Naive B cell (primary cell): ENCODE data around the gene SURF2. TPM values are rescaled to one million over a fixed set of nuclear protein-coding genes. Genes with fewer than 3 reads are reported as not detected.
"Not testable (repeated sequence)": the region's sequence is repeated elsewhere in the genome, so short reads cannot be mapped to it uniquely, and the experiment has no call there.

Experiments used
- ATAC-seq, 2 donors: fragments of 150-1000 bp; cut with Tn5 transposase; 2 replicates each; pipeline ENCODE4 v1.10.0; 2021; ENCODE audit warnings: low read depth in 2 of 2, mild to moderate bottlenecking in 2 of 2, moderate library complexity in 2 of 2
- DNase-seq: peaks from one replicate; pipeline ENCODE4 v3.0.0; 2022
- H3K27ac Mint-ChIP-seq, 6 donors: one replicate each; pipeline ENCODE4 v1.8.0; 2020 to 2022; ENCODE audit warnings: mild to moderate bottlenecking in 6 of 6, mixed read lengths in 6 of 6, moderate library complexity in 5 of 6, inconsistent platforms in 2 of 6
- H3K27me3 Mint-ChIP-seq, 3 donors: one replicate each; pipeline ENCODE4 v1.8.0; 2021 to 2022; ENCODE audit warnings: mixed read lengths in 3 of 3, mild to moderate bottlenecking in 1 of 3
- H3K36me3 Mint-ChIP-seq, 2 donors: one replicate each; pipeline ENCODE4 v1.8.0; 2020 to 2022; ENCODE audit warnings: mixed read lengths in 2 of 2, inconsistent platforms in 1 of 2, mild to moderate bottlenecking in 1 of 2
- H3K4me1 Mint-ChIP-seq, 3 donors: one replicate each; pipeline ENCODE4 v1.8.0; 2020 to 2022; ENCODE audit warnings: mixed read lengths in 3 of 3, inconsistent platforms in 1 of 3, mild to moderate bottlenecking in 1 of 3, moderate library complexity in 1 of 3
- H3K4me3 Mint-ChIP-seq, 8 donors: one replicate each; pipeline ENCODE4 v1.8.0; 2020 to 2022; ENCODE audit warnings: mild to moderate bottlenecking in 8 of 8, mixed read lengths in 8 of 8, moderate library complexity in 8 of 8, inconsistent platforms in 2 of 8
- H3K9me3 Mint-ChIP-seq, 7 donors: one replicate each; pipeline ENCODE4 v1.8.0; 2020 to 2022; ENCODE audit warnings: mixed read lengths in 7 of 7, mild to moderate bottlenecking in 5 of 7, inconsistent platforms in 2 of 7, moderate library complexity in 1 of 7
- polyA plus RNA-seq, 6 donors: library from polyadenylated mRNA; unstranded; fragments of 300-500 nt; fragmentation: Illumina TruSeq; gene quantifications; one replicate each; pipeline ENCODE4 v1.2.3, GENCODE V29; 2021; ENCODE audit warnings: low read depth in 6 of 6

Gene SURF2
- 10 to 100 TPM; 21.6 to 40.5 (median 28.1) TPM for polyA plus RNA-seq

DNA sequence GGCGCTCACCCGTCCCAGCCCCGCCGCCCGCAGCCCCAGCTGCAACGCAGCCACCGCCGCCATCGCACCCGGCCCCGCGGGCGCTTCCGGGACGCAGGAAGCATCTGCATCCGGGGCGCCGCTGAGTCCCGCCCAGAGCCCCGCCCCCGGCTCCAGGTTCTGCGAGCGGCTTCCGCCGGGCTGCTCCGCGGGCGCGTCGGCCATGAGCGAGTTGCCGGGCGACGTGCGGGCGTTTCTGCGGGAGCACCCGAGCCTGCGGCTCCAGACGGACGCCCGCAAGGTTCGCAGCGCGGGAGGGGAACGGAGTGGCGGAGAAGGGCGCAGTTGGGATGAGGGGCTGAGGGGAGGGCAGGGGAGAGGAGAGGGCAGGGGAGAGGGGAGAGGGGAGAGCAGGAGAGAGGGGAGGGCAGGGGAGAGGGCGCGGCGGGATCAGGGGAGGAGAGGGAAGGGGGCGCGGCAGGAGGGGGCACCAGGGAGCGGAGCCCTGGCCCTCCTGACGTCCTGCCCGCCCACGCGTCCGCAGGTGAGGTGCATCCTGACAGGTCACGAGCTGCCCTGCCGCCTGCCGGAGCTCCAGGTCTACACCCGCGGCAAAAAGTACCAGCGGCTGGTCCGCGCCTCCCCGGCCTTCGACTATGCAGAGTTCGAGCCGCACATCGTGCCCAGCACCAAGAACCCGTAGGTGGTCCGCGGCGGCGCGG is at the start of gene SURF2, which contains the start of gene SURF1:
TSS of gene SURF2 (plus strand) at position 160 of the 701 bp plus-strand sequence. CDS start at position 203, 43 bp downstream.
TSS of gene SURF1 (minus strand) at position 97 of the 701 bp plus-strand sequence. CDS start at position 63, 34 bp downstream.
- peak; percentile 86 for DNase-seq
- Mint-ChIP-seq H3K27me3 (no peaks in the 10 kb centered on the region), H3K27ac (peak within 1 kb of the TSS in 5 of 6 donors; percentile 87 to 95 (median 88)), H3K4me3 (peak within 1 kb of the TSS; percentile 82 to 95 (median 88)), H3K9me3 (no peaks in the 10 kb centered on the region), H3K4me1 (peaks cover 23 to 48% (median 30%) of the 10 kb centered on the region in 3 donors), H3K36me3 (peaks cover 3 to 12% of the 10 kb centered on the region in 2 donors)
- ATAC-seq: peak; percentile 93 to 95

DNA sequence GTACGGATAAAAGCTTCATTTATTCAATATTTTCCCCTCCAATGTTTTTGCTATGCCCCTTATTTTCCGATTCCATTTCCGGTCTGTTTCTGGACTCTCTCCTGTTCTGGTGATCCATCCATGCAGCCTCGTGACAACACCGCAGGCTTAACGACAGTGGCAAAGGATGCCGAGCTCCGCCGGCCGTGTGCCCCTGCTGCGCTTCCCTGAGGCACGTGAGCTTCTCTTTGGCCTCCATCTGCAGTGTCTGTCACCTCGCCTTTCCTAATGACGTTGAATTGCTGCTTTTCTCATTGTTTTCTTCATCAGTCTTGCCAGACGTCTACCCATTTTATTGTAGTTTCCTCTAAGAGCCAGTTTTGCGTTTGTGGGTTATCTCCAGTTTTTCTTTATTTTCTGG is 49.0 kb upstream of the SURF2 start:
- peak overlapping the region in 2 of 6 donors; percentile 6 to 22 for H3K27ac Mint-ChIP-seq
- DNase-seq (no peak), ATAC-seq (no peak)
- H3K27me3 Mint-ChIP-seq: peaks cover 24 to 35% (median 25%) of the 10 kb centered on the region in 3 donors
- peaks cover 0 to 5% (median 0%) of the 10 kb centered on the region in 7 donors for H3K9me3 Mint-ChIP-seq
- H3K4me3 Mint-ChIP-seq: no peak overlapping the region
- no peaks in the 10 kb centered on the region for H3K4me1 Mint-ChIP-seq
- peaks cover 0 to 5% of the 10 kb centered on the region in 2 donors for H3K36me3 Mint-ChIP-seq

DNA sequence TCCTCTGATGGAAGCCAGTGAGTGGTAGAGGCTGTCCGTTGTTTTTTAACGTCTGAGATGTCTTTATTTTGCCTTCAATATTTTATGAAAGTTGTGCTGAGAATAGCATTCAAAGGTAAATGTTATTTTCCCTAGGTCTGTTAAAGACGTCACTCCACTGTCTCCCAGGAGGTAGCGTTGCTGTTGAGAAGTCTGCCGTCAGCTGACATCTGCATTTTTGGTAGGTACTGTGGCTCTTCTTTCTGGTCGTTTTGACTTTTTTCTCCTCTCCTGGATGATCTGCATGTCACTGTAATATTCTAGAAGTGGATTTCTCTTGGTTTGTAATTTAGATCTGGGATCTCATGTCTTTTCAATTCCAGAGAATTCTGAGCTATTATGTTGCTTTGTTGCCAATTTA is 46.7 kb upstream of the SURF2 start:
- H3K36me3 Mint-ChIP-seq: peaks cover 0 to 5% of the 10 kb centered on the region in 2 donors
- ATAC-seq (no peak), DNase-seq (no peak)
- no peak overlapping the region for H3K4me3 Mint-ChIP-seq
- H3K27ac Mint-ChIP-seq: no peak overlapping the region
- H3K4me1 Mint-ChIP-seq: no peaks in the 10 kb centered on the region
- peaks cover 0 to 5% (median 0%) of the 10 kb centered on the region in 7 donors for H3K9me3 Mint-ChIP-seq
- peaks cover 24 to 35% (median 25%) of the 10 kb centered on the region in 3 donors for H3K27me3 Mint-ChIP-seq

DNA sequence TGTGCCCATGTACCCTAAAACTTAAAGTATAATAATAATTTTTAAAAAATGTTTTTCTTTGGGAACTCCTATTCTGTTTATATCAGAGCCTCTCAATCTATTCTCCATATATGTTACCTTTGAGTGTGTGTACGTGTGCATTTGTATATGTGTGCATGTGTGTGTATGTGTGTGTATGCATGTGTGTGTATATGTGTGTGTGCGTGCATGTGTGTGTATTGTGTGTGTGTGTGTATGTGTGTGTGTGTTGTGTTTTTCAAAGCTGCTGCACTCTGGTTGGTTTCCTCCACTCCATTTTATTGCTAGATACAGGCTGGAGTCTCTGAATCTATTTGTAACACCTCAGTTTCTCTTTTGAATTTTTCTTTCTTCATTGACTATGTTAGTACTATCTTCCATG is 40.4 kb upstream of the SURF2 start:
- Mint-ChIP-seq H3K27me3 (peaks cover 4 to 18% (median 11%) of the 10 kb centered on the region in 3 donors), H3K27ac (peak overlapping the region in 1 of 6 donors; percentile 24), H3K36me3 (no peaks in the 10 kb centered on the region), H3K4me1 (no peaks in the 10 kb centered on the region), H3K9me3 (peaks cover 0 to 2% (median 0%) of the 10 kb centered on the region in 7 donors), H3K4me3 (no peak overlapping the region)
- DNase-seq (no peak), ATAC-seq (no peak)

DNA sequence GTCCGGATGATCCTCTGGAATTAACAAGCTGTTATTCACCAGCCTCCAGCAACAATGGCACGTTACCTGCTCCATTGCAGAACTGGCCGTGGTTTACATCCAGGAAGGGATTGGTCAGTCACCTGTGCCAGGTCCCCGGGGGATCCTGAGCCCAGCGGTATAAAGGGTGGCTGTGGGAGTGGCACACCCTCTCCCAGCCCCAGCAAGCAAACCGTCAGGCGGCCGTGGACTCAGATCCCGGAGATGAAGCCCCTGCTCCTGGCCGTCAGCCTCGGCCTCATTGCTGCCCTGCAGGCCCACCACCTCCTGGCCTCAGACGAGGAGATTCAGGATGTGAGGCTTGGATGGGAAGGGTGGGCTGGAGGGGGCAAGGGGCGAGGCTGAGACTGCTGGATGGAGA is 38.8 kb upstream of the SURF2 start:
- peaks cover 4 to 22% (median 11%) of the 10 kb centered on the region in 3 donors for H3K27me3 Mint-ChIP-seq
- not testable (repeated sequence) for H3K9me3 Mint-ChIP-seq, H3K4me1 Mint-ChIP-seq, DNase-seq, H3K36me3 Mint-ChIP-seq, ATAC-seq, H3K4me3 Mint-ChIP-seq, H3K27ac Mint-ChIP-seq

DNA sequence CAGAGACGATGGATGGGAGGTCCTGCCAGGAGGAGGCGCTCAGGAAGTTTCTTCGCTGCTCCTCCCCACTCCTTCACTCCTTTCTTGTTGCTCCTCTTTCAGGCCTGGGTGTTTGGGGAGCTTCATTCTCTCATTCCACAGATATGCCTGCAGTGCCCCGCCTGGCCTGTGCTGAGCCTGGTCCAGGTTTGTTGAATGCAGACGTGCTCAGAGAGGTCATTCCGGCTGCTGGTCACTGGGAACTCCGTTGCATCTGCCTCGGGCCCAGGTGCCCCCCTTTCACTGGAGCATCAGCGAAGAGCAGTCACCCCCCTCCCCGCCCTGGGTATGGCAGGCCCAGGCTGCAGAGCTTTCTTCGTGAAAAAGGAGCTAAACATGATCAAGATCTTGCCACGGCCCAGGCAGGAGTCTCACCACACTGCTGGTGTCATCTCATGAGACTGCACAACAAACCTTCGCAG is 35.9 kb upstream of the SURF2 start:
- H3K4me3 Mint-ChIP-seq: no peak overlapping the region
- peaks cover 4 to 22% (median 11%) of the 10 kb centered on the region in 3 donors for H3K27me3 Mint-ChIP-seq
- no peaks in the 10 kb centered on the region for H3K36me3 Mint-ChIP-seq
- H3K27ac Mint-ChIP-seq: no peak overlapping the region
- peaks cover 0 to 2% (median 0%) of the 10 kb centered on the region in 7 donors for H3K9me3 Mint-ChIP-seq
- ATAC-seq: no peak
- H3K4me1 Mint-ChIP-seq: peaks cover 0 to 3% (median 0%) of the 10 kb centered on the region in 3 donors
- DNase-seq: no peak

DNA sequence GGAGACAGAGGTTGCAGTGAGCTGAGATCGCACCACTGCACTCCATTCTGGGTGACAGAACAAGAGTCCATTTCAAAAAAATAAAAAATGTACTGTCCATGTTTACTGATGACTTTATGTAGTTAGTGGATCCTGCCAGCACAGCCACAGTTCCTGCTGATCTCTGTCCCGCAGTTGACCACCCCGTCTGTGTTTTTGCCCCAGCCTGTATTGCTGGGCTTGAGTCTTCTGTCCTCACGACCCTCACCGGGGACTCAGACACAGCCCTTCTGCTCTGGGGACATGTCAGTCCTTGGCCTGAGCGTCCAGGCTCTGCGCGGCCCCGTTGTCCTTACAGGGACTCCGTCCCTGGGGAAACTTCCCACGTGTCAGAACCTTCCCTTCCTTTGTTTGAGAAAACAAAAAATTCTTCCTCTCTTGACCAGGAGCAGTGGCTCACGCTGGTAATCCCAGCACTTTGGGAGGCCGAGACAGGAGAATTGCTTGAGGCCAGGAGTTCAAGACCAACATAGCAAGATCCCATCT is 34.9 kb upstream of the SURF2 start:
- Mint-ChIP-seq H3K27me3 (peaks cover 0 to 19% (median 8%) of the 10 kb centered on the region in 3 donors), H3K27ac (peak overlapping the region in 1 of 6 donors; percentile 63), H3K4me3 (no peak overlapping the region), H3K36me3 (no peaks in the 10 kb centered on the region), H3K9me3 (no peaks in the 10 kb centered on the region), H3K4me1 (peaks cover 0 to 3% (median 0%) of the 10 kb centered on the region in 3 donors)
- no peak for DNase-seq
- ATAC-seq: no peak

DNA sequence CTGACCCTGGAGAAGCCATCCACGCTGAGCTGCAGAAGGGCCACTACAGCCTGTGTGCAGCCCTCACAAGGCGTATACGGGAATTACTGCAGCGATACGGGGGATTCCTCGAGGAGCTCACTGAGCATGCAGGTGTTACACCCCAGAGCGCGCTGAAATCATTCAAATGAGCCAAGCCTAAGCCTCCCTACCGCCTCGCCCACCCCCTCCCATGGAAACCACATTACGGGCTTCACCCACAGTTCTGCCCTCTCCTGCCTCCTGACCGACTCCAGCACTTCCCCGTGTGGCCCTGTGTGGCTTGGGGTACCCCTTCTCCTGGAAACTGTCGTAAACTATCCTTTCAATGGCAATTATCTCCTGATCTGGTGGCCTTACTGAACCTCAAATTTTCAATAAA is 33.6 kb upstream of the SURF2 start:
- peaks cover 0 to 3% (median 3%) of the 10 kb centered on the region in 3 donors for H3K4me1 Mint-ChIP-seq
- H3K36me3 Mint-ChIP-seq: no peaks in the 10 kb centered on the region
- DNase-seq (no peak), ATAC-seq (no peak)
- H3K4me3 Mint-ChIP-seq: no peak overlapping the region
- H3K27me3 Mint-ChIP-seq: peaks cover 0 to 8% (median 0%) of the 10 kb centered on the region in 3 donors
- no peaks in the 10 kb centered on the region for H3K9me3 Mint-ChIP-seq
- no peak overlapping the region for H3K27ac Mint-ChIP-seq

DNA sequence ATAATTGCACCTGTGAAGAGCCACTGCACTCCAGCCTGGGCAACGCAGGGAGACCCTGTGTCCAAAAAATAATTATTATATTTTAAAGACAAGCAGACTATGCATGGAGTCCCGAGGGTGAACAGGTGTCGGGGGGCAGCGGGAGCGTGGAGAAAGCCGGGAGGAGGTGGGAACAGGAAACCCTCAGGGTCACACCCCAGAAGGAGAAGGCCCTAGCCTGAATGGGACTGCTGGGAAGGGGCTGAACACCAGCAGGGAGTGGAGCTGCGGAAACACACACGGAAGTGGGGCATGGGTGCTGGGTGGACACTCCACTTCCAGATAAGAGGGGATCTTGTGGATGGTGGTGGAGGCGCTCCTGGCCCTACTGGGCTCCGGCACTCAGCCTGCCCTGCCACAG is 33.1 kb upstream of the SURF2 start:
- peaks cover 0 to 4% (median 0%) of the 10 kb centered on the region in 3 donors for H3K27me3 Mint-ChIP-seq
- no peak overlapping the region for H3K27ac Mint-ChIP-seq
- DNase-seq: no peak
- H3K9me3 Mint-ChIP-seq: no peaks in the 10 kb centered on the region
- ATAC-seq: no peak
- H3K4me3 Mint-ChIP-seq: no peak overlapping the region
- H3K4me1 Mint-ChIP-seq: peaks cover 0 to 8% (median 3%) of the 10 kb centered on the region in 3 donors
- no peaks in the 10 kb centered on the region for H3K36me3 Mint-ChIP-seq

DNA sequence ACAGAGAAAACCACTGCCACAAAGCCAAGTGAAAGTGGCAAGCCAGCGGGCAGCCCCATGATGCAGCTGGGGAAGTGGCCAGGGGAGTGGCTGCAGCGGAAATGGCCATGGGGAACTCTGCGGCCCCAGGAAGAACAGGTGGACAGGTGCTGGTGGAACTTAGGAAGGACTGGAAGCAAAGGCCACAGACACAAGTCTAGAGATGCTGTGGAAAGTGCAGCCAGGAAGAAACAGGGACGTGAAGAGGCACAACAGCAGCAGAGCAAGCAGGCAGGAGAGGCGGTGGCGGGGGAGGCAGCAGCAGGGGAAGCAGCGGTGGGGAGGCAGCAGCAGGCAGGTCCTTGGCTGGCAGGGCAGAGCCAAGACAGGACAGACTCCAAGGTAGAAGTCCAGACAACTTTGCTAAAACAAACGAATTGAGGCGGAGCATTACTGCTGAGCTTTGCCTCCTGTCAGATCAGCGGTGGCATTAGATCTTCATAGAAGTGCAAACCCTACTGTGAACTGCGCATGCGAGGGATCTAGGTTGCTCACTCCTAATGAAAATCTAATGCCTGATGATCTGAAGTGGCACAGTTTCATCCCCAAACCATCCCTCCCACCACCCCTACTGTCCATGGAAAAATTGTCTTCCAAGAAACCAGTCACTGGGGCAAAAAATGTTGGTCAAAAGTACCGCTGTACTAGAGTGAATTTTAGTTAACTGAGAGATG is 32.2 kb upstream of the SURF2 start:
- Mint-ChIP-seq H3K4me3 (no peak overlapping the region), H3K27ac (peak overlapping the region in 1 of 6 donors; percentile 93), H3K9me3 (no peaks in the 10 kb centered on the region), H3K4me1 (peaks cover 1 to 13% (median 12%) of the 10 kb centered on the region in 3 donors), H3K36me3 (no peaks in the 10 kb centered on the region), H3K27me3 (peaks cover 0 to 4% (median 0%) of the 10 kb centered on the region in 3 donors)
- DNase-seq (no peak), ATAC-seq (no peak)

DNA sequence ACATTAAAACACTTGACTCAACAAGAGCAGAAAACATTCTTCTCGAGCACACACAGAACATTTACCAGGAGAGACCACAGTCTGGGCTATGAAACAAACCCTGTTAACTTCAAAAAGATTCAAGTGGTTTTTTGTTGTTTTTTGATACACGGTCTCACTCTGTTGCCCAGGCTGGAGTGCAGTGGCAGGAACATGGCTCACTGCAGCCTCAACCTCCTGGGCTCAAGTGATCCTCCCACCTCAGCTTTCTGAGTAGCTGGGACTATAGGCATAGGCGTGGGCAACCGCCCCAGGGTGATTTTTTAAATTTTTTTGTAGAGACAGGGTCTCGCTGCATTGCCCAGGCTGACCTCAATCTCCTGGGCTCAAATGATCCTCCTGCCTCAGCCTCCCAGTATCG is 29.3 kb upstream of the SURF2 start:
- not testable (repeated sequence) for H3K4me3 Mint-ChIP-seq, DNase-seq, H3K27me3 Mint-ChIP-seq, H3K9me3 Mint-ChIP-seq, ATAC-seq, H3K36me3 Mint-ChIP-seq
- Mint-ChIP-seq H3K4me1 (peaks cover 16 to 22% (median 20%) of the 10 kb centered on the region in 3 donors), H3K27ac (peak overlapping the region in 1 of 6 donors; percentile 11)

DNA sequence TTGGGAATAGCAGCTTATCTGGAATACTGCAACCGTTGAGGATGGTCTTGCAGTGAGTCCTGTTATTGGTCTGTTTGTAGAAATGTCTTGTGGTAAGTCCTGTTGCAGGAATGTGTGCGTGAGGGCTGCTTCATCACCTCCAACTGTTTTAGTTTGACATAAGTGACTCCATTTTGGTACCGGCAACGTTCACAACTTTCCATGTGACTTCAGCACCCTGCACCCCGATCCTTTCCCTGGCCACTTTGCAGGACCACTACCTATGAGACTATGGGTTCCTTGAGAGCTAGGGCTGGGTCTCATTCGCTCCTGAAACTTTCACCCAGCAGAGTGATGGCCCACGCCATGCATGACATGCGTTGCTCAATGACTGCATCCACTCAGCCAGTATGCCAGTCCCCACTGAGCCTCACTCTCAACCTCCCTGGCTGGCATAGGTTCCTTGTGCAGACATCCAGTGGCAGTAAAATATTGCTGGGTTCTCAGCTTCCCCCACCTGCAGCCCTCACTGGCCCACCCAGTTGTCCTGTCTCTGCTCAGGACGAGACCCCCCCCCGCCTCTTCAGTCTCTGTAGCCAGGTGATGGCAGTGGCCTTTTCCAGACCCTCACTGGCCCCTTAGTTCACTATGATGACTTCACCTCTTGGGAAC is 28.4 kb upstream of the SURF2 start:
- Mint-ChIP-seq H3K4me3 (no peak overlapping the region), H3K27ac (peak overlapping the region in 3 of 6 donors; percentile 19 to 68 (median 44)), H3K4me1 (peaks cover 19 to 27% (median 22%) of the 10 kb centered on the region in 3 donors), H3K9me3 (no peaks in the 10 kb centered on the region), H3K27me3 (no peaks in the 10 kb centered on the region), H3K36me3 (peaks cover 0 to 7% of the 10 kb centered on the region in 2 donors)
- DNase-seq (no peak), ATAC-seq (no peak)
